ENCODE data around the gene C22orf23.

DNA sequence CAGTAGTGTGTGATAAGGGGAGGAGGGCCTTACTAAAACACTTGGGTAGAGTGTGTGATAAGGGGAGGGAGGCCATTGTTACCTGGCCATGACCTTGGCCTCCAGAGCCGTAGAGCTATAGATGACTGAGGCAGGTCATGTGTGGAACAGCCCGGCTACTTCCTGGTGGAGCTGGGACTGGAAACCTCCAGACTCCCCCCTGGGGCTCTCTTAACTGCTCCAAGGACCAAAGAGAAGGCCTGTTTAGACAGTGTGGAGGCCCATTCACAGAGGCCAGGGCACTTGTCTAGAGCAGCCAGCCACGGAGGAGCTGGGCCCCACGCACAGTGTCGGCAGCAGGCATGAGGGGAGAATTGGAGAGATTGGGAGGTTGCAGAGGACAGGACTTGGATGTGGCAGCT is 59.8 kb downstream of the C22orf23 start:
- TF ChIP-seq, protein P1, sequence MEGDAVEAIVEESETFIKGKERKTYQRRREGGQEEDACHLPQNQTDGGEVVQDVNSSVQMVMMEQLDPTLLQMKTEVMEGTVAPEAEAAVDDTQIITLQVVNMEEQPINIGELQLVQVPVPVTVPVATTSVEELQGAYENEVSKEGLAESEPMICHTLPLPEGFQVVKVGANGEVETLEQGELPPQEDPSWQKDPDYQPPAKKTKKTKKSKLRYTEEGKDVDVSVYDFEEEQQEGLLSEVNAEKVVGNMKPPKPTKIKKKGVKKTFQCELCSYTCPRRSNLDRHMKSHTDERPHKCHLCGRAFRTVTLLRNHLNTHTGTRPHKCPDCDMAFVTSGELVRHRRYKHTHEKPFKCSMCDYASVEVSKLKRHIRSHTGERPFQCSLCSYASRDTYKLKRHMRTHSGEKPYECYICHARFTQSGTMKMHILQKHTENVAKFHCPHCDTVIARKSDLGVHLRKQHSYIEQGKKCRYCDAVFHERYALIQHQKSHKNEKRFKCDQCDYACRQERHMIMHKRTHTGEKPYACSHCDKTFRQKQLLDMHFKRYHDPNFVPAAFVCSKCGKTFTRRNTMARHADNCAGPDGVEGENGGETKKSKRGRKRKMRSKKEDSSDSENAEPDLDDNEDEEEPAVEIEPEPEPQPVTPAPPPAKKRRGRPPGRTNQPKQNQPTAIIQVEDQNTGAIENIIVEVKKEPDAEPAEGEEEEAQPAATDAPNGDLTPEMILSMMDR (conservative IDR thresholded peaks at IDR 0.05 in 1 of 2, IDR thresholded peaks at IDR 0.05 in 1 of 2; ENCODE audit: extremely low read depth in 1 of 2, insufficient read depth in 1 of 2, low read depth in 1 of 2, low read length in 2 of 2), result no peak
- TF ChIP-seq EZH2 (IDR thresholded peaks at IDR 0.05; ENCODE audit: borderline replicate concordance, low read length), result no peak

Data from mammary epithelial cell (primary cell).